GM06990 (cell line): ENCODE measurements around the gene GFRA1.

ENCODE experiments used
- DNase-seq: peaks from one replicate; pipeline ENCODE4 v3.0.0-alpha.2; 2011; ENCODE audit not compliant: insufficient read length; ENCODE audit errors: extremely low read depth
- H3K27me3 ChIP-seq: replicated peaks from 2 replicates; pipeline ENCODE4 v1.6.0; 2011; ENCODE audit warnings: low read length; ENCODE audit not compliant: control insufficient read depth, insufficient read depth
- H3K36me3 ChIP-seq: 2 replicates; pipeline ENCODE4 v1.5.1; 2011; ENCODE audit warnings: low read length; ENCODE audit not compliant: control insufficient read depth, insufficient read depth
- H3K4me3 ChIP-seq: replicated peaks from 2 replicates; pipeline ENCODE4 v1.5.1; 2011; ENCODE audit warnings: low read depth, mild to moderate bottlenecking, control low read depth, low read length
- TF ChIP-seq, protein P1 (sequence below): IDR thresholded peaks from 2 replicates; pipeline ENCODE4 v1.5.1; 2011; ENCODE audit warnings: low read length, control low read depth, mild to moderate bottlenecking, inconsistent platforms; ENCODE audit not compliant: insufficient read depth, poor library complexity, severe bottlenecking

Gene GFRA1

DNA sequence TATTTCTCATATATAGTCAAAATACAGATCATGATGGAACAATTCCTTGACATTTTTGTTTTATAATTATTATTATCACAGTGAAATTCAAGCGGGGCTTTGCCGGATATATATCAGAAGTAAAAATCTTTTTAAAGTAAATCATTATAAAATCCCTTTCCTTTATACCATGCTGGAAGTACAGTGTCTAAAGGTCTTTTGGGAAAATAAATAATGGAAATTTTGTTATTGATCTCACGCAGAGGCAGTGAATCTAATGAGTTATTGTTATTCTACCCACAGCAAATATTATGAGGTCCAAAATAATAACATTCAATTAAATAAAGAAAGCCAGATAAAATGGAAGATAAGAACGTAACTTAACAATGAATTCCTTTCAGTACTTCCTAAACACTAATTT lies 33.8 kb downstream of the GFRA1 start:
- H3K27me3 ChIP-seq: no peaks in the 10 kb centered on the region
- no peak for DNase-seq
- no peak overlapping the region for H3K4me3 ChIP-seq
- TF ChIP-seq, protein P1, sequence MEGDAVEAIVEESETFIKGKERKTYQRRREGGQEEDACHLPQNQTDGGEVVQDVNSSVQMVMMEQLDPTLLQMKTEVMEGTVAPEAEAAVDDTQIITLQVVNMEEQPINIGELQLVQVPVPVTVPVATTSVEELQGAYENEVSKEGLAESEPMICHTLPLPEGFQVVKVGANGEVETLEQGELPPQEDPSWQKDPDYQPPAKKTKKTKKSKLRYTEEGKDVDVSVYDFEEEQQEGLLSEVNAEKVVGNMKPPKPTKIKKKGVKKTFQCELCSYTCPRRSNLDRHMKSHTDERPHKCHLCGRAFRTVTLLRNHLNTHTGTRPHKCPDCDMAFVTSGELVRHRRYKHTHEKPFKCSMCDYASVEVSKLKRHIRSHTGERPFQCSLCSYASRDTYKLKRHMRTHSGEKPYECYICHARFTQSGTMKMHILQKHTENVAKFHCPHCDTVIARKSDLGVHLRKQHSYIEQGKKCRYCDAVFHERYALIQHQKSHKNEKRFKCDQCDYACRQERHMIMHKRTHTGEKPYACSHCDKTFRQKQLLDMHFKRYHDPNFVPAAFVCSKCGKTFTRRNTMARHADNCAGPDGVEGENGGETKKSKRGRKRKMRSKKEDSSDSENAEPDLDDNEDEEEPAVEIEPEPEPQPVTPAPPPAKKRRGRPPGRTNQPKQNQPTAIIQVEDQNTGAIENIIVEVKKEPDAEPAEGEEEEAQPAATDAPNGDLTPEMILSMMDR: no peak
- no peaks in the 10 kb centered on the region for H3K36me3 ChIP-seq

DNA sequence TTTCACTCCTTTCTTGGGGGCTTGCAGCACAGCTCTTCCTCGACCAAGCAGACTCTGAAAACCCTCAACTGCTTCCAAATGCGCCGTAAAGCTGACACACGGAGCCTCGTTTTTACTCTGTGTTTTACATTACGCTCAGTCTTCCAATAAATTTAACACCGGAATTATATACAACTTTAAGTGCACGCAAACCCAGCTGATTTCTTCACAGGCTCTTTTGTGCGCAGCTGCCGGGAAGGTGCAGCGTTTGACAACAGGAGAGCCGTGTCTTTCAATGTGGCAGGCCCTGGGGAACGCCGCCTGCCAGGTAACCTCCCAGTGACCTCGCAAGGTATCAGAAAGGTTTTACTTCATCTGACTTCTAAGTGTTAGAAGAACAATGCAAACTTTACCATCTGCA lies 35.0 kb downstream of the GFRA1 start:
- DNase-seq: no peak
- no peaks in the 10 kb centered on the region for H3K27me3 ChIP-seq
- H3K4me3 ChIP-seq: no peak overlapping the region
- no peaks in the 10 kb centered on the region for H3K36me3 ChIP-seq
- TF ChIP-seq, protein P1: no peak

DNA sequence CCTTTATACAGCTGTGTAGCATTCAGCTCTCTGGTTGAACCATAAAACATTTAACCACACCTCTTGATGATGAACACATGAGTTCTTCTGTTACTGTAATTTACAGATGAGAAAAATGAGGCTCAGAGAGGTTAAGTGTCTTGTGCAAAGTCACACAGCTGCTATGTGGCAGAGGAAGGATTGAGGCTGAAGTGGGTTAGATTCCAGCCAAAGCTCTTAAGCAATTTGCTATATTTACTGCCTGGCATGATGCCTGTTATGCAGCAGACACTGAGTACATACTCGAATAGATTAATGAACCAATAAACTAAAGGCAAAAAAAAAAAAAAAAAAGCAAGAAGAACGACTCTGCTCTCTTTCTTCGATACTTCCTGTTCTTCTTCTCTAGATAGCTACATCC lies 35.7 kb downstream of the GFRA1 start:
- H3K36me3 ChIP-seq: no peaks in the 10 kb centered on the region
- no peaks in the 10 kb centered on the region for H3K27me3 ChIP-seq
- TF ChIP-seq, protein P1: no peak
- H3K4me3 ChIP-seq: no peak overlapping the region
- no peak for DNase-seq

DNA sequence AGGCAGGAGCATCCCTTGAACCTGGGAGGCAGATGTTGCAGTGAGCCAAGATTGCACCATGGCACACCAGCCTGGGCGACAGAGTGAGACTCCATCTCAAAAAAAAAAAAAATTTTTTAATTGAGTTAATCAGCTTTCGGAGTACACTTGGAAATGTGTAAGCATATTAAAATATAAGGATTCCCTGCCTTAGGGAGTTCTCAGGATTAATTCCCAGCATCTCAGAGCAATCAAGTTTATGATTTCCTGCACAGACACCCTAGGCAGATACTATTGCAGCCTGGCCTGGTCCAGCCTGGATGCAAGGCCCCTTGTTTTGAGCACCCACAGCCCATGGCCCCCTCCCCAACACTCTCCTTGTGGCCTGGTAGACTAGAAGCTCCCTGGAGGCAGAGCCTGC lies 39.8 kb downstream of the GFRA1 start:
- Histone ChIP-seq H3K4me3 (no peak overlapping the region), H3K27me3 (no peaks in the 10 kb centered on the region), H3K36me3 (no peaks in the 10 kb centered on the region)
- DNase-seq: no peak
- TF ChIP-seq, protein P1: no peak

DNA sequence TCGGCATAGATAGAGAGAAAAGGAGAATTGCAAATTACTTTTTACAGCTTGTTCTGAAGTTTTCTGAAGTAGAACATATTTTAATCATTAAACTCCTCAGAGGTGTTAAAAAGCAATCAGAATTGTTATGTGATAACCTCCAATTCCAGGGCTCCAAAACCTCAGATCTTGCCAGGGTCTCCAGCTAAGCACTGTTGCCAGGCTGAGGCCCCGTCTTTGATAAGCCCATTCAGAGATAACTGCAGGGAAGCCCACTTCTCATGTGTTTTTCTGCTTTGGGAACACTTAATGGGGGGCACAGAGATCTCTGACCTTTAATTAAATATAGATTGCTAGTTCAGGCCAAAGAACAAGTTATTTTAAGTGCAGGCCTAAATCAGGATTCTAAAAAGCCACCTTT lies 40.4 kb downstream of the GFRA1 start:
- Histone ChIP-seq H3K4me3 (no peak overlapping the region), H3K27me3 (no peaks in the 10 kb centered on the region), H3K36me3 (no peaks in the 10 kb centered on the region)
- no peak for DNase-seq
- TF ChIP-seq, protein P1: no peak

DNA sequence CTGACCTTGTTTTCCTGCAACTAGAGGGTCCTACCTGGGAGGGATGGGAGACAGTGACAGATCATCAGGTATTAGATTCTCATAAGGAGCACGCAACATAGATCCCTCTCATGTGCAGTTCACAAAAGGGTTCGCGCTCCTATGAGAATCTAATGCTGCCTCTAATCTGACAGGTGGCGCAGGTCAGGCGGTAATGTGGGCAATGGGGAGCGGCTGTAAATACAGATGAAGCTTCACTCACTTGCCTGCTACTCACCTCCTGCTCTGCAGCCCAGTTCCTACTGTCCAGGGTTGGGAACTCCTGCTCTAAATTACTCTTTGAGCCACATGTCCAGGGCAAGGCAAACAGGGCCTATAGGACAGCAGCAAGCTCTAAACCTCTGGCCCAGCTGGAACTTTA lies 46.2 kb downstream of the GFRA1 start:
- DNase-seq: no peak
- H3K4me3 ChIP-seq: no peak overlapping the region
- H3K36me3 ChIP-seq: no peaks in the 10 kb centered on the region
- H3K27me3 ChIP-seq: no peaks in the 10 kb centered on the region
- TF ChIP-seq, protein P1: no peak
